ENCODE results near the gene RBM38. TPM values are rescaled to one million over a fixed set of nuclear protein-coding genes. Genes with fewer than 3 reads are reported as not detected.
A peak's percentile ranks its signal among the peaks of the same experiment; 100 is the strongest.

RBM38 gene
- total and polyA plus RNA-seq, 9 of the 15 experiments (the other 6 are each of a cell fraction or from before 2014, with no cell fraction given), result 0.28 to 82.4 (median 33.2) TPM

GRCh38 chr20:57451795-57452661 is 60.8 kb downstream of the RBM38 start (continued):
- TF ChIP-seq SPI1 (IDR thresholded peaks at IDR 0.05; ENCODE audit: borderline replicate concordance, low read depth, low read length) (peak; percentile 91), NFYB (IDR thresholded peaks at IDR 0.05; ENCODE audit: extremely low read depth, insufficient read length) (no peak), ZNF3 (CRISPR knock-in tag; IDR thresholded peaks at IDR 0.05) (no peak), ZNF639 (CRISPR knock-in tag; conservative IDR thresholded peaks at IDR 0.05 in 1 of 2, IDR thresholded peaks at IDR 0.05 in 1 of 2) (peak in 1 of 2 experiments; percentile 88; a peak in 2 of 4 replicates), ZNF280B (CRISPR knock-in tag; IDR thresholded peaks at IDR 0.05) (no peak), POLR3A (IDR thresholded peaks at IDR 0.05; ENCODE audit: borderline replicate concordance, extremely low read depth, insufficient read depth, insufficient read length) (no peak), E2F8 (IDR thresholded peaks at IDR 0.05; ENCODE audit: low read depth, partially characterized antibody) (peak; percentile 43), HEY1 (CRISPR knock-in tag; IDR thresholded peaks at IDR 0.05; ENCODE audit: borderline replicate concordance) (no peak), HDAC1 (IDR thresholded peaks at IDR 0.05) (0 out of 4 replicates have a peak, but pooled peaks of 1 of the 2 experiments have one; percentile 45), BRD4 (IDR thresholded peaks at IDR 0.05) (no peak), USF1 (CRISPR knock-in tag; IDR thresholded peaks at IDR 0.05) (peak; percentile 64), E2F1 (CRISPR knock-in tag; IDR thresholded peaks at IDR 0.05) (no peak), SREBF2 (CRISPR knock-in tag; IDR thresholded peaks at IDR 0.05) (0 out of 2 replicates have a peak, but pooled peaks have one; percentile 74), RBFOX2 (IDR thresholded peaks at IDR 0.05; ENCODE audit: low read depth, low read length) (peak; percentile 54; the same call in 1 of the 2 replicates), ARNT (IDR thresholded peaks at IDR 0.05) (peak in 1 of 2 experiments; percentile 78; a peak in 1 of 4 replicates), ZBTB7A (IDR thresholded peaks at IDR 0.05; ENCODE audit: borderline replicate concordance, control insufficient read depth, low read depth, low read length) (peak; percentile 86; the same call in 1 of the 2 replicates)
